NCI-H774 (cell line): ENCODE data around the gene STAP2.
A peak's percentile ranks its signal among the peaks of the same experiment; 100 is the strongest.
"Not testable (repeated sequence)": the region's sequence is repeated elsewhere in the genome, so short reads cannot be mapped to it uniquely, and the experiment has no call there.

Experiments used
- DNase-seq: peaks from one replicate; lab custom pipeline; 2025; lab: John Stamatoyannopoulos, UW

Gene STAP2

GRCh38 chr19:4357921-4358326 is 19.3 kb upstream of the STAP2 start:
- no peak for DNase-seq

- DNase-seq = no peak
Observed at GRCh38 chr19:4357095-4357797, 18.6 kb upstream of the STAP2 start.

GRCh38 chr19:4354897-4355296 is 16.3 kb upstream of the STAP2 start:
- no peak for DNase-seq

- no peak for DNase-seq
Observed at GRCh38 chr19:4354282-4354681, 15.7 kb upstream of the STAP2 start.

GRCh38 chr19:4352701-4353121 is 14.1 kb upstream of the STAP2 start:
- no peak for DNase-seq

GRCh38 chr19:4350726-4351125 is 12.1 kb upstream of the STAP2 start:
- DNase-seq = no peak

GRCh38 chr19:4350111-4350510 is 11.5 kb upstream of the STAP2 start:
- DNase-seq = no peak

GRCh38 chr19:4349225-4349624 is 10.6 kb upstream of the STAP2 start:
- DNase-seq = not testable (repeated sequence)

- DNase-seq = no peak
Observed at GRCh38 chr19:4347521-4347920, 8.9 kb upstream of the STAP2 start.

- no peak for DNase-seq
Observed at GRCh38 chr19:4346020-4346383, 7.4 kb upstream of the STAP2 start.

- DNase-seq = no peak
Observed at GRCh38 chr19:4345342-4346019, 6.9 kb upstream of the STAP2 start.

GRCh38 chr19:4343370-4344307 is 5.0 kb upstream of the STAP2 start, which contains the start of gene MPND:
MPND (plus strand) TSS chr19:4343562; CDS start chr19:4343594, 32 bp downstream.
- peak; percentile 82 for DNase-seq

GRCh38 chr19:4342615-4343369 is 4.2 kb upstream of the STAP2 start:
- peak; percentile 99 for DNase-seq

GRCh38 chr19:4342314-4342614 is 3.6 kb upstream of the STAP2 start:
- DNase-seq = no peak

- no peak for DNase-seq
Observed at GRCh38 chr19:4337906-4338440, 654 bp downstream of the STAP2 start.

- DNase-seq = no peak
Observed at GRCh38 chr19:4334929-4335570, 3.6 kb downstream of the STAP2 start.

GRCh38 chr19:4329858-4330257 is 8.8 kb downstream of the STAP2 start:
- DNase-seq = no peak

GRCh38 chr19:4328991-4329681 is 9.5 kb downstream of the STAP2 start:
- not testable (repeated sequence) for DNase-seq

GRCh38 chr19:4328243-4328990 is 10.2 kb downstream of the STAP2 start:
- DNase-seq = no peak

- DNase-seq = no peak
Observed at GRCh38 chr19:4327877-4328242, 10.8 kb downstream of the STAP2 start.
